ENCODE data around the gene TIGAR.

GRCh38 chr12:4331842-4332241, 10.8 kb downstream of the TIGAR start:
- no peak for TF ChIP-seq CTCF (IDR thresholded peaks at IDR 0.05)
- TF ChIP-seq POLR2A (IDR thresholded peaks at IDR 0.05): no peak

Data from lower leg skin (tissue), 3 donors.